ENCODE results near the gene FAM83C. TPM values are rescaled to one million over a fixed set of nuclear protein-coding genes. Genes with fewer than 3 reads are reported as not detected.

The FAM83C gene
- total RNA-seq, 1 donor = not detected

- DNase-seq (ENCODE audit: low read depth) = no peak
- no peak for TF ChIP-seq CTCF (IDR thresholded peaks at IDR 0.05; ENCODE audit: insufficient read depth, low read length)
- H3K4me3 ChIP-seq (ENCODE audit: low read depth, low read length) = no peak overlapping the region
Measured at GRCh38 chr20:35271073-35271882, 20.9 kb downstream of the FAM83C start.

GRCh38 chr20:35270021-35270902, 22.0 kb downstream of the FAM83C start:
- no peak for TF ChIP-seq CTCF (IDR thresholded peaks at IDR 0.05; ENCODE audit: insufficient read depth, low read length)
- no peak for DNase-seq (ENCODE audit: low read depth)
- H3K4me3 ChIP-seq (ENCODE audit: low read depth, low read length) = no peak overlapping the region

GRCh38 chr20:35269055-35269781, 23.0 kb downstream of the FAM83C start:
- TF ChIP-seq CTCF (IDR thresholded peaks at IDR 0.05; ENCODE audit: insufficient read depth, low read length) = peak; percentile 84
- DNase-seq (ENCODE audit: low read depth) = peak; percentile 64
- no peak overlapping the region for H3K4me3 ChIP-seq (ENCODE audit: low read depth, low read length)

GRCh38 chr20:35267092-35267491, 25.1 kb downstream of the FAM83C start:
- no peak for TF ChIP-seq CTCF (IDR thresholded peaks at IDR 0.05; ENCODE audit: insufficient read depth, low read length)
- H3K4me3 ChIP-seq (ENCODE audit: low read depth, low read length) = no peak overlapping the region
- DNase-seq (ENCODE audit: low read depth) = no peak

- TF ChIP-seq CTCF (IDR thresholded peaks at IDR 0.05; ENCODE audit: insufficient read depth, low read length) = no peak
- no peak for DNase-seq (ENCODE audit: low read depth)
- no peak overlapping the region for H3K4me3 ChIP-seq (ENCODE audit: low read depth, low read length)
Measured at GRCh38 chr20:35264755-35265154, 27.5 kb downstream of the FAM83C start.

- DNase-seq (ENCODE audit: low read depth) = no peak
- H3K4me3 ChIP-seq (ENCODE audit: low read depth, low read length) = no peak overlapping the region
- TF ChIP-seq CTCF (IDR thresholded peaks at IDR 0.05; ENCODE audit: insufficient read depth, low read length) = no peak
Measured at GRCh38 chr20:35263532-35264341, 28.5 kb downstream of the FAM83C start.
